Measurements from ENCODE around the gene SLFN11.

DNA sequence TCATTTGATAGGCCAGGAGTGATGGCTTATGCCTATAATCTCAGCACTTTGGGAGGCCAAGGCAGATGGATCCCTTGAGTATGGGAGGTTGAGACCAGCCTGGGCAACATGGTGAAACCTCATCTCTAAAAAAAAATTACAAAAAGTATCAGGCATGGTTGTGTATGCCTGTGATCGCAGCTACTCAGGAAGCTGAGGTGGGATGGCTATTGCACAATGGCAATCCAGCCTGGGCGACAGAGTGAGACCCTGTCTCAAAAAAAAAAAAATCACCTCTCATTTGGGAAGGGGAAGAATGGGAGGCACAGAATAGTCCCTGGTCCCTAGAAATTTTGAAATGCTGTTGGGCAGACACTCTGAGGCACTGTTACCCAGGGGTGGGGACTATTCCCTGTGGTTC is 35.2 kb downstream of the SLFN11 start:
- TF ChIP-seq, protein P1, sequence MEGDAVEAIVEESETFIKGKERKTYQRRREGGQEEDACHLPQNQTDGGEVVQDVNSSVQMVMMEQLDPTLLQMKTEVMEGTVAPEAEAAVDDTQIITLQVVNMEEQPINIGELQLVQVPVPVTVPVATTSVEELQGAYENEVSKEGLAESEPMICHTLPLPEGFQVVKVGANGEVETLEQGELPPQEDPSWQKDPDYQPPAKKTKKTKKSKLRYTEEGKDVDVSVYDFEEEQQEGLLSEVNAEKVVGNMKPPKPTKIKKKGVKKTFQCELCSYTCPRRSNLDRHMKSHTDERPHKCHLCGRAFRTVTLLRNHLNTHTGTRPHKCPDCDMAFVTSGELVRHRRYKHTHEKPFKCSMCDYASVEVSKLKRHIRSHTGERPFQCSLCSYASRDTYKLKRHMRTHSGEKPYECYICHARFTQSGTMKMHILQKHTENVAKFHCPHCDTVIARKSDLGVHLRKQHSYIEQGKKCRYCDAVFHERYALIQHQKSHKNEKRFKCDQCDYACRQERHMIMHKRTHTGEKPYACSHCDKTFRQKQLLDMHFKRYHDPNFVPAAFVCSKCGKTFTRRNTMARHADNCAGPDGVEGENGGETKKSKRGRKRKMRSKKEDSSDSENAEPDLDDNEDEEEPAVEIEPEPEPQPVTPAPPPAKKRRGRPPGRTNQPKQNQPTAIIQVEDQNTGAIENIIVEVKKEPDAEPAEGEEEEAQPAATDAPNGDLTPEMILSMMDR (IDR thresholded peaks at IDR 0.05), result no peak
- TF ChIP-seq POLR2A (IDR thresholded peaks at IDR 0.05), result no peak
